CD4-positive, alpha-beta T cell treated with Interleukin-2 at 100 ng/mL for 4 hours (primary cell): ENCODE measurements around the gene XPNPEP3.
"Not testable (repeated sequence)": the region's sequence is repeated elsewhere in the genome, so short reads cannot be mapped to it uniquely, and the experiment has no call there.

Experiments
- DNase-seq: peaks from one replicate; pipeline ENCODE4 v3.0.0-alpha.2; 2020; ENCODE audit warnings: low spot score

The XPNPEP3 gene

GRCh38 chr22:40857309-40857855 is 434 bp downstream of the XPNPEP3 start:
- DNase-seq = no peak

- DNase-seq = no peak
Observed at GRCh38 chr22:40862013-40862412, 5.1 kb downstream of the XPNPEP3 start, which contains the start of gene DNAJB7. Gene DNAJB7, minus strand, starts transcription at chr22:40862113. Its CDS starts 119 bp downstream, at chr22:40861994.

- DNase-seq = no peak
Observed at GRCh38 chr22:40862537-40862936, 5.6 kb downstream of the XPNPEP3 start.

GRCh38 chr22:40867109-40867508 is 10.2 kb downstream of the XPNPEP3 start:
- no peak for DNase-seq

- DNase-seq = not testable (repeated sequence)
Observed at GRCh38 chr22:40868379-40868778, 11.4 kb downstream of the XPNPEP3 start.

- DNase-seq = no peak
Observed at GRCh38 chr22:40874016-40874415, 17.1 kb downstream of the XPNPEP3 start.

GRCh38 chr22:40875111-40875510 is 18.2 kb downstream of the XPNPEP3 start:
- DNase-seq = no peak

- DNase-seq = no peak
Observed at GRCh38 chr22:40876907-40877306, 20.0 kb downstream of the XPNPEP3 start.

- DNase-seq = no peak
Observed at GRCh38 chr22:40877488-40877887, 20.5 kb downstream of the XPNPEP3 start.

GRCh38 chr22:40878922-40879321 is 22.0 kb downstream of the XPNPEP3 start:
- no peak for DNase-seq

- no peak for DNase-seq
Observed at GRCh38 chr22:40889116-40889515, 32.2 kb downstream of the XPNPEP3 start.

- DNase-seq = no peak
Observed at GRCh38 chr22:40890881-40891280, 33.9 kb downstream of the XPNPEP3 start.

GRCh38 chr22:40894417-40894816 is 37.5 kb downstream of the XPNPEP3 start:
- DNase-seq = no peak

- peak; percentile 68 for DNase-seq
Observed at GRCh38 chr22:40898850-40899357, 42.0 kb downstream of the XPNPEP3 start.

GRCh38 chr22:40904101-40904500 is 47.2 kb downstream of the XPNPEP3 start:
- DNase-seq = no peak

GRCh38 chr22:40908895-40909294 is 51.9 kb downstream of the XPNPEP3 start:
- DNase-seq = no peak

- DNase-seq = no peak
Observed at GRCh38 chr22:40911772-40912171, 54.8 kb downstream of the XPNPEP3 start.

- DNase-seq = not testable (repeated sequence)
Observed at GRCh38 chr22:40912987-40913386, 56.0 kb downstream of the XPNPEP3 start.

GRCh38 chr22:40919446-40919845 is 62.5 kb downstream of the XPNPEP3 start:
- no peak for DNase-seq

- DNase-seq = no peak
Observed at GRCh38 chr22:40920526-40920925, 63.6 kb downstream of the XPNPEP3 start.

GRCh38 chr22:40922484-40923303 is 65.7 kb downstream of the XPNPEP3 start:
- peak; percentile 81 for DNase-seq

GRCh38 chr22:40928657-40929056 is 71.7 kb downstream of the XPNPEP3 start:
- DNase-seq = no peak

- no peak for DNase-seq
Observed at GRCh38 chr22:40932396-40932795, 75.4 kb downstream of the XPNPEP3 start.
